ENCODE measurements around the gene TNP2.

- TF ChIP-seq CTCF (IDR thresholded peaks at IDR 0.05 in 4 of 5, conservative IDR thresholded peaks at IDR 0.05 in 1 of 5), result no peak
- no peak for TF ChIP-seq POLR2A (IDR thresholded peaks at IDR 0.05)
Measured at GRCh38 chr16:11283820-11284248, 14.7 kb upstream of the TNP2 start.
